Activated CD4-positive, alpha-beta T cell treated with anti-CD3 and anti-CD28 coated beads, Interleukin-2, amount 50 U/mL, for 1 hour (primary cell): ENCODE measurements around the gene FAM156B.
"Not testable (repeated sequence)": the region's sequence is repeated elsewhere in the genome, so short reads cannot be mapped to it uniquely, and the experiment has no call there.

Experiments
- DNase-seq: peaks from one replicate; pipeline ENCODE4 v3.0.0-alpha.2; 2020

FAM156B gene, protein sequence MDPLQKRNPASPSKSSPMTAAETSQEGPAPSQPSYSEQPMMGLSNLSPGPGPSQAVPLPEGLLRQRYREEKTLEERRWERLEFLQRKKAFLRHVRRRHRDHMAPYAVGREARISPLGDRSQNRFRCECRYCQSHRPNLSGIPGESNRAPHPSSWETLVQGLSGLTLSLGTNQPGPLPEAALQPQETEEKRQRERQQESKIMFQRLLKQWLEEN

DNA sequence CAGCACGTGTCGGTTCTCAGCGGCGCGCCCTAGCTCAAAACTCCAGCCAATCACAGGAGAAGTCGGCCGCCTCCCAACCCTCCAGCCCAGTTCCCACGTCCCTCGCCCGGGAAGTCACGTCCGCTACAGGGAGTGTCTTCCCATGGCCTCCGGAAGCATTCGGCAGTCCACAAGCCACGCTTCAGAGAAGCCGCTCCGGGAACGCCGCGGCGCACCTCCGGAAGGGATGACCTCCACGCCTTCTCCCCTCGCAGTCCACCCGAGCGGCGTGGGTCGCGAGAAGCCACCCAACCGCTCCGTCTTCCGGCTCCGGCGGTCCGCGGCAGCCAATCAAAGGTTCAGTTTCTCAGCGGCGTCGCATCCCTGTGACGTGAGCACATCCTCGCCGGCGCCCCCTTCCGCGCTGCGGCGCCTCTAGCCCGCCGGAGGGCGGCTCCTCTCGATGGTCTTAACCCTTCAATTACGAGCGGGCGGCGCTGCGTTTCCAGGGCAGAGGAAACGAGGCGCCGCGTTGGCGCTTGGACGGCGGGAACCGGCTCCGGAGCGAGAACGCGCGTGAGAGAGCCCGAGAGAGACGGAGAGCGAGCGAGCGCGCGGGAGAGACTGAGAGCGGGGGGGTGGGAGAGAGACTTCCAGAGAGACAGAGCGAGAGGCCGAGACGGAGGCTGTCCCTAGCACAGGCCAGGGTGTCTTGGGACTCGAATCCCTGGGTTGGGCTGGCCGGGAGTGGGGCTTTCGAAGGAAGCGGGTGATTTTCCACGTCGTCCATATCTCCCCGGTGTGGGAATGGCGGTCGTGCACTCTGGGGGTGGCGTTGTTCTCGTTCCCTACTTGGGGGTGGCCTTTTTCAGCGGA is at the start of gene FAM156B:
TSS of gene FAM156B (plus strand) at position 476 of the 855 bp plus-strand sequence. CDS start 9,896 bp downstream, outside the sequence.
- not testable (repeated sequence) for DNase-seq

DNA sequence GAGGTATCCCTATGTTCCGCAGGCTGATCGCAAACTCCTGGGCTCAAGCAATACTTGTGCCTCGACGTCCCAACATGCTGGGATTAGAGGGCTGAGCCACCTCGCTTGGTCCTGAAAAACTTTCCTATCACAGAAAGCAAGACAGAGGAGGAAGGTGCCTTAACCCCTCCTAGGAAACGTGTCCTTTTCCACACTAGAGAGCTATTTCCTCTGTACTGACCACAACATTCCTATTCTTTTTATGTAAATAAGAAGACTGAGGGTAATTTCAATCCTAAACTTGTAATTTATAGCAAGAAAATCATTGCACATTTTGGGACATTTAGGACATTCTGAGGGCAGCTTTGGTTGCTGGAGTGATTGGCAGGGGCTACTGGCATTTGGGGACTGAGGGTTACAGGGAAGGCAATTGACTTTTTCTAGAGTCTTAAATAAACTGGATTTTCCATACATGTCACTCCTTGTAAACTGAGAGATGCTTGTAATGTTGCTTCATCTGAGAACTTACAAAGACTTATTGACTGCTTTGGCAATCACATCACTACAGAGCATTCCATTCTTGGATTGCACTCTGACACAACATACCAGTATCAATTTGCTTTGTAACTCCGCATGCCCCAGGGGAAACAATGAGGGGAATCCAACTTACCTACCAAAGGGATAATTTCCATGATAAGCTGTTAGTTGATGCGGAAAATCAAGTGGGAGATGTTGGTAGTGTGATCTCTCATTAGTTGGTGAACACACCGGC is 44.8 kb upstream of the FAM156B start:
- no peak for DNase-seq

DNA sequence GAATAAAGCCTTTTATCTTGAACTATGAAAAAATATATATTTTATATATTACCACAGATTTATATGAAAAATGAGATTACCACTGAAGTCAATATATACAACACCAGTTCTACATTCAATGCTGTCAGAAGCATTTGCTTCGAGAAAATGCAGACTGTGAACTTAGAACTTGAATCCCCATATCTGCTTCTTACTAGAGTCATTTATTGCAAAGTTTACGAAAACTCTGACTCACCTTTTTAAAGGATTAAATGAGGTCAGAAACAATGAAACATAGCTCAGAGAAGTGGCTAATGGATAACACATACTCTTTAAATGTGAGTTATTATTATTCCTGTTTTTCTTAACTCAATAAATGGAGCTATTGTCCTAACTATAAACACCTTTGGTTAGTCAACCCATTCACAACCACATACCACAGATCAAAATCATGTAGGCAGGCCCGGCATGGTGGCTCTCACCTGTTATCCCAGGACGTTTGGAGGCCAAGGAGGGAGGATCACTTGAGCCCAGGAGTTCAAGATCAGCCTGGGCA is 40.1 kb upstream of the FAM156B start:
- not testable (repeated sequence) for DNase-seq

DNA sequence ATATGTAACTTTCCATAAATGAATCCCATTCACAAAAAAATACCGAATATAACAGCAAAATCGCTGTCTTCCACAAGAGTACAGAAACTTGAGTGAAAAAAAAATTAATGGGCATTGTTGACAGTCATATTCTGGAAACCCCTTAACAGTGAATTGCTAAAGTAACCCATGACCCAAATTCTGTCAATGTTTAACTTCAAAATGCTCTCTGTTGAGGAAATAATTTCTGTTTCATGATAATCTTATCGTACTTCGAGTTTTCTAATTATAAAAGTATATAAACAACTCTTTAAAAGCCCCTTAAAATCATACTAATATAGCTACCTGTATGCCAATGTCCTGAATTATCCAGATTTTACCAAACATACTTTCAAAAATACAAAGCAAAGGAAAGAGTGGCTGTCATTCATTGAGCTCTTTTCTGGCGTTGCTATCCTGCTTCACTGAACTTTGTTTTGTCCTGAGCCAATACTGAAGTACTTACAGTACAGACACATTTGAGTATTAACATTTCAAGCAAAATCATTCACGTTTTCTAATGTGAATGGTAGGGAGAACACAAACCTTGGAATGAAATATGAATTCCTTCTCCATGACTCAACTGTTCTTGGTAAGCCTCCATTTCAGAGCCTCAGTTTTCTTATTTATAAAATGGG is 31.7 kb upstream of the FAM156B start:
- no peak for DNase-seq

DNA sequence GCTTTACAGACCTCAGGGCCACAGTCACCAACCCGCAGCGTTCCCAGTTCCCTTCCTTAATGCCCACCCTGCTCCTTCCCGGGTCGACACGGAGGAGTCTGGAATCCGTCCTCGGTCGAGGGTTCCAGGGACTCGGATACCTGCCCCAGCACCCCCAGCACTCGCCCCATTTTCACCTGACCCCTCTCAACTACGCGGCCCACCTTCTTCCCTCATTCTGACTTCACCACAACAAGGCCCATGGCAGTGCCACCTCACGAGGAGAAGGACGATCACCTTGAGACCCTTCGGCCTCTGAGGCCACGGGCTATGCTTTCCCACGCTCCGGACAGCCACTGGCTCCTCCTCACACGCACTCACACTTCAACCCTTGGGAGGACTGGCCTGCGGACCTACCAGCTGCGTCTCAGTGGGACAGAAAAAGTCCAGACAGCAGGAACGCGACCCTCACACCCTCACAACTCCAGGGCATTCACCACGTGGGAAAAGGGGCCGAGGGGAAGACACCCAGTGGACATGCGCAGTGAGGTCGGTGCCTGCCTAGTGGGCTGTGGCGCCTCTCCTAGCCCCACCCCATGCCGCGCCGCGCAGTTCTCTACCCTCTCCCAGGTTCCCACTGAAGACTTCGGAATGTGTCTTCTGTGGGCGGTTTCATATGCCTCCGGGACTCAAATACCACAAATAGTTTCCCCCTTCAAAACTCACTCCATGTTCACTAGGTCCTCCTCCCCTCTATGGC is 29.4 kb upstream of the FAM156B start, which contains the start of gene XAGE3:
TSS of gene XAGE3 (minus strand) at position 474 of the 739 bp plus-strand sequence. CDS start 950 bp downstream, outside the sequence.
- DNase-seq = no peak

DNA sequence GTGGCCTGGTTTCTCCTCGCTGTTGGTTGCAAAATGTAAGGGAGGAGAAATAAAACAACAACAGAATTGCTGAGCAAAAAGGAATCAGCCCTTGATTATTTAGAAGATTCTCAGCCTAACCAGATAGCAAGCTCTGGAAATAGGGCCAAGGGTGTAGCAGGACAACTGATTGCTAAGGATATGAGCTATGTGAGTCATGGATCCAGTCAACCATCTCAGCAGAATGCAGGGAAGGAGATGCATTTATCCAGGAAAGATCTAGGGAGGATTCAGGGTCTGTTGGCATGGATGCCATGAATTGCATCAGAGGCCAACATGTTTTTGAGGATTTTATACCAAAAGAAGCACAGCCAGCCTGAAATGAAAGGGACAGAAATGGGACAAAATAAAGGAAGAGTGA is 27.1 kb upstream of the FAM156B start:
- DNase-seq = no peak

DNA sequence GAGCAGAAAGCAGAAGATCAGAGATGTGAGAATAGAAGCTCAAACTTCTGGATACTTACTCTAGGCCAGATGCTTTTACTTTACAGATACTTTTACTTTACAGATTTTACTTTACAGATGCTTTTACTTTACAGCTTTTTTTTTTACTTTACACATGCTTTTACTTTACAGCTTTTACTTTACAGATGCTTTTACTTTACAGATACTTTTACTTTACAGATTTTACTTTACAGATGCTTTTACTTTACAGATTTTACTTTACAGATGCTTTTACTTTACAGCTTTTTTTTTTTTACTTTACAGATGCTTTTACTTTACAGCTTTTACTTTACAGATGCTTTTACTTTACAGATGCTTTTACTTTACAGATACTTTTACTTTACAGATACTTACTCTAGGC is 23.3 kb upstream of the FAM156B start:
- not testable (repeated sequence) for DNase-seq

DNA sequence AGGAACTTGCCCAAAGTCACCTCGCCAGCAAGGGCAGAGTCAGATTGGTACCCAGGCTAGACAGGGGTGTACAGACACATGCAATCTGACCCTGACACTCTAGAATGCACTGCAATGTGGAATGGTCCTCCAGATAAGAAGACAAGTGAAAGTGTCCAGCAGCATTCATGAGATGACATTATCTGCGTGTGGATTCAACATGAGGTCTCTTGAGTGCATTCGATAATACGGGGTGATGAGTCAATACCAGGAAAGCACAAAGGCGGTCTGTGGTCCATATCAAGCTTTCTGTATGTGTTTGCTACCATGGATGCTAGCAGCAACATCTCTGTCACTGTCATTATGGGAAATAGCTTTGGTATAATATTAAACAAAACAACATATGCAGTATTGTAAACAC is 22.5 kb upstream of the FAM156B start:
- DNase-seq = no peak

DNA sequence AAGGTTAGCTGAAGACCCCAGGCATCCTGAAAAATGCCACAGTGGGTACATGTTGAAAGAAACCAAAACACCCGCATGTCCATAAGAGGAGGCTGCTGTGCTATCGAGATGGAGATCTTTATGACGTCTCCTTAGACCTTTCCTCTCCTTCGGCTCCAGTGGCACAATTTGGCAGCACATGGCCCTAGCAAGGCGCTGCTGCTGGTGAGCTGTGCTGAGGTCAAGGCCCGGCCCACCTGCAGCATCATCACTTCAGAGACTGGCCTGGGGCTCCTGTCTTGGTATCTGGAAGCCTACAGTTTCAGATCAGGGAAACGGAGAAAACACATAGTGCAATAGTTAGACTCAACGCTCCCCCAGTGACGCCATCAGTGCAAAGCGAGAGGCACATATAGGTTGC is 21.7 kb upstream of the FAM156B start:
- DNase-seq = not testable (repeated sequence)

DNA sequence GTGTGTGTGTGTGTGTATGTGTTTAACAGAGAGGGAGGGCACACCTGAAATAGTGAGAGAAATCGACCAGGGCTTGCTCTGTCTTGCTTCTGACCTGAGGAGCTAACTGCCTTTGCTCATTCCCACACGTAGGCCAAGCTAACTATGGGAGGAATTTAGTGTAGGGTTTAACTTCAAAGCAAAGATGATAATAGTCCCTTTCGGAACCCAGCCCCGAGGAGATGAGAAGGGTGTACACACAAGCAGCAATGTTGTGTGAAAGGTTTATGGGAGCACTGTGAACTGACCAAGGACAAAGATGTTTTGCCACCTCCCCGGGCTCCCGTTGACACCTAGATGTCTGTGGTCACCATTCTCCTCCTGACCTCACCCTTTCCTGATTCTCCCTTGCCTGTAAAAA is 20.7 kb upstream of the FAM156B start:
- DNase-seq = not testable (repeated sequence)

DNA sequence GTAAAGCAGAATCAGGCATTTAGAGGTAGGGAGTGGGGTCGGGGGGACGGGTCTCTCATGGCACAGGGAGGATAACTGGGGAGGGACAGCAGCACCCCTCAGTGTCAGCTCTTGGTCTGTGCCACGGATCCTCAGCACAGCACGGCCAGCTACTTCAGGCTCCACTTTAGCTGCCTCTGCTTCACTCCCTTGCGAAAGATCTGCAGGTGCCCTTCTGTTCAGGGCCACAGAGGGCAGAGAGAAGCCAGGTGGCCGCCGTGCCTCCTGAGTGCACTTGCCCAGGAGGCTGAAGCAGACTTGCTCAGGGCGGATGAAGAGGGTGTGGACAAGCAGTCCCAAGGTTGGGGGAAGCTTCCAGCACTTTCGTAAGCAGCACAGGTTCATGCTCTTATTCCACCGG is 9.7 kb upstream of the FAM156B start:
- not testable (repeated sequence) for DNase-seq

DNA sequence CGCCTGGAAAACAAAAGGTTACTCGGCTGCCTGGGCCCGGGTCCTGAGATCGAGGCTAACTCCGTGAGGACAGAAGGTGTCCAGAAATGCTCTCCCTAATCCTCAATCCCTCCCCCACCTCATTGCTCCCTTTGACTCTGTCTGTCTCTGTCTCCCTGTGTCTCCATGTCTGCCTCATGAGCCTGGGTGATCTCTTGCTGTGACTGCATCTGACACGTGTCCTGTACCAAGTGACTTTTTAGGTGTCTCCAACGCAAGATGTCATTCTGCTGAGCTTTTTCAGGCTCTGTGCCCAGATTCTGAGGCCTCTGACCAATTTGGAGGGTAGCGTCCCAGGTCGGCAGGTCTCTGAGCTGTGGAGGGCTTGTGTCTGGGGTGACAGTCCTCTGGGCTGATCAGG is 9.0 kb upstream of the FAM156B start:
- not testable (repeated sequence) for DNase-seq

DNA sequence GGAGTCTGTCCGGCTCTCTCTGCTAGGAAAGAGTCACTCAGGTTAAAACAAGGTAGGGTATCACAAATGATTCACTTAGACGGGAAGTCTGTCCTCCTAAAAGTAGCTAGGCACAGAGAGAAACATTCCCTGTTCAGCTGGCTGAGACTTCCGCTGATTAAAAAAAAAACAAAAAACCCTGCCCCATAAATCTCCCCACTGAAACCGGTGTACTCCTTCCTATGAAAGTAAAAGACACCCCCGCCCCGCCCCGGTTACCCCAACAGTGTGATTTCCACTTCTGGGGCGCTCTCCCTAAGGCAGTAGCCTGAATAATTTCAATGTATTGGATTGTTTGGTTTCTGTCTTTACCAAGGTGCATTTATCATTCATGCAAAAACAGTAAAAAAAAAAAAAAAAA is 692 bp upstream of the FAM156B start:
- DNase-seq = not testable (repeated sequence)

DNA sequence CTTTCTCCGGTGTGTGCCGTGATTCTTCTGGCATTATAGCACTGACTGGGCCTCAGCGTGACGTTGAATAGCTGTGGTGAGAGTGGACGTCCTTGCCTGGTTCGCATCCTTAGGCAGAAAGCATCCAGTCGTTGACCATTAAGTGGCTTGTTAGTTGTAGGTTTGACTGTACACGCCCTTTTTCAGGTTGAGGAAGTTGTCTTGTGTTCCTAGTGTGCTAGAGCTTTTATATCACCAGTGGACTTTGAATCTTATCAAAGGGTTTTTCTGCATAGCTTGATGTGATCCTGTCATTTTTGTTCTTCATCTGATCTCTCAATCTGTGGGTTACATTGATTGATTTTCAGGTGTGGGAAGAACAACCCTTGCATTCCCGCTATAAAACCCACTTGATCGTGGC is 8.4 kb downstream of the FAM156B start:
- DNase-seq = not testable (repeated sequence)

DNA sequence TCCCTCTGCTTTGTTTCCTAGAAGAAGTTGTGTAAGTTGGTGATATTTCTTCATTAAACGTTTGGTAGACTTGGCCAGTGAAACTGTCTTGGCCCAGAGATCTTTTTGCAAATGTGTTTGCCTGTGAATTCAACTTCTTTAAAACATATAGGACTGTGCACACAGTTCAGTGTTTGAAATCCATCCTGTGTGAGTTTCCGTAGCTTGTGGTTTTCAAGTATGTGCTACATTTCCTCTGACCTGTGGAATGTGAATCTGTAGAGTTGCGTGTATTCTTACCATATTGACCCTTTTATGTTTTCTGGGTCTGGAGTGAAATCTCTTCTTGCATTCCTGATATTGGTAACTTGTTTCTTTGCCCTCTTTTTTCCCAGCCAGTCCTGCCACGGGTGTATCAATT is 8.9 kb downstream of the FAM156B start:
- DNase-seq = not testable (repeated sequence)

DNA sequence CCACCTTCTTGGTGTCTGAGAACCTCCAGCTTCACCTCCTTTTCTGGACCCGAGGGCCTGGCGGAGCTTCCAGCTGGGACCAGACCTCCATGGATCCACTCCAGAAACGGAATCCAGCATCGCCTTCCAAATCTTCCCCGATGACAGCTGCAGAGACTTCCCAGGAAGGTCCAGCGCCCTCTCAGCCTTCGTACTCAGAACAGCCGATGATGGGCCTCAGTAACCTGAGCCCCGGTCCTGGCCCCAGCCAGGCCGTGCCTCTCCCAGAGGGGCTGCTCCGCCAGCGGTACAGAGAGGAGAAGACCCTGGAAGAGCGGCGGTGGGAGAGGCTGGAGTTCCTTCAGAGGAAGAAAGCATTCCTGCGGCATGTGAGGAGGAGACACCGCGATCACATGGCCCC is 10.0 kb downstream of the FAM156B start:
- DNase-seq = not testable (repeated sequence)

DNA sequence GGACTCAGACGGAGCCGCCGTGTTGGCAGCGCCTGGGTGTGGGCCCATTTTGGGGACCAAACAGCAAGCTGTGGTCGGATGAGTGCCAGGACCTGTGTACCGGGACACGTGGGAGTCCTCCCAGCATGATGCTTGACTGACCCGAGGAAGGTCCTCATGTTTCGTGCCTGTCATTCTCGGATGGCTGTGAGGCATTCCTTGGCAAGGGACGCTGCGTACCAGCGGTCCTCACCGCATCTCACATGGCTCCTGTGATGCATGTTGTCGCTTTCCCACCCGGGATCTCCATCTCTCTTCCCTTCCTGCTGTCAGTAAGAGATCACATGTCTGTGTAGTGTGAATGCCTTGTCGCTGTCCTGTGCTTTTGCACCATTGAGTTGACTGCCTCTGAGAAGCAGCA is 10.8 kb downstream of the FAM156B start:
- DNase-seq = not testable (repeated sequence)

DNA sequence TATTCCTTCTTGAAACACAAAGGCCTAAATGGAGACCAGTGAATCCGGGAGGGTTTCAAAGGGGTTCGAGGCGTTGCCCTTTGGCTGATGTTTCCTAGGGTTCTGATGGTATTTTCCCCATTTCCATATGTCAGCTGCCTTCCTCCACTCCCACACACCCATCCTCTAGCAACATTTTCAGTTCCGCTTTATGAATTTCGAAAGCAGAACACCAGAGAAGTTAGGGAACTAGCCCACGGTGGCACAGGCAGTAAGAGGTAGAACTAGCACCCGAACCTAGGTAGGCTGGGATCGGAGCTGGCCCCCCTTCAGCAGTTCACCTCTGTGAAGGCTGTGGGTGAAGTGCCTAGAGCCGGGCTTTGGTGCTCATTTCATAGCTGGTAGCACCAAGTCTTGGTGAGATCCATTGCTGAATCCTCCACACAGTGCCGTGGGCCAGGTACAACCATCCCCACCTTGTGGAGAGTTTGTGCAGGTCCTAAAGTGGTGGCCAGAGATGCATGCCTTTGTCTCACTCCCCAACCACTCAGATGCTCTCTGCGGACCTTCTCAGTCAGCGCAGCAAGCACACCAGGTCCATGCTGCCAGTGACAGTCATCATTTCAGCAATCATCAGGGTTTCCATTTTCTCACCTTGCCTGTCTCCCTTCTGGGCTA is 12.3 kb downstream of the FAM156B start:
- DNase-seq = not testable (repeated sequence)

DNA sequence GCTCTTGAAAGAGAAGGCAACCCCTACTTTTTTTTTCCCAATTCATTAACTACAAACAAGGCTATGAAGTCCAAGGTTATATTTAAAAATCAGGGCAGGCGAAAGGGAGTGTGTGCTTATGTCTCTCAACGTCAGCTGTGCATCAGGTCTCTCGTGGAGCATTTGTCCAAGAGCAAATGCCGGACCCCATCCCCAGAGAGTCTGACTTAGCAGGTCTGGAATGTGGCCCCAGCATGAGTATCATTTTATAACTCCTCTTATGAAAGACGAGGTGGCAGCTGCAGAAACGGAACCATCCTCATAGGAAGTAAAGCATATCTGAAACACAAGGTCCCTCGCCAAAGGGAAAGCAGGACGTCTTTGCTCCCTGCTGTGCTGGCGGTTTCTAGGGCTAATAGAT is 16.6 kb downstream of the FAM156B start:
- DNase-seq = not testable (repeated sequence)

DNA sequence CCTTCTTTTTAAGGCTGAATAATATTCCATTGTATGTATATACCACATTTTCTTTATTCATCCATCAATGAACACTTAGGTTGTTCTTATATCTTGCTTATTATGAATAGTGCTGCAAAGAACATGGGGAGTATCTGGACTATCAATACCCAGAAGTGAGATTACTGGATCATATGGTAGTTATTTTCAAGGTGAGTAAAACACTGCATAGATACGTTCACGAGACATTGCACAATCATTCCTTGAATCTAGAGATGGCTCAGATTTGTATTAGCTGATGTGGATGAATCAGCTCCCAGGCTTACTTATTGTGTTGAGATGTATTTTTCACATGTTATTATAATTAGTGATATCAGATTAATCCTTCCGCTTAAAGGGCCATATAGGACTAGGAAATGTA is 17.6 kb downstream of the FAM156B start:
- not testable (repeated sequence) for DNase-seq

DNA sequence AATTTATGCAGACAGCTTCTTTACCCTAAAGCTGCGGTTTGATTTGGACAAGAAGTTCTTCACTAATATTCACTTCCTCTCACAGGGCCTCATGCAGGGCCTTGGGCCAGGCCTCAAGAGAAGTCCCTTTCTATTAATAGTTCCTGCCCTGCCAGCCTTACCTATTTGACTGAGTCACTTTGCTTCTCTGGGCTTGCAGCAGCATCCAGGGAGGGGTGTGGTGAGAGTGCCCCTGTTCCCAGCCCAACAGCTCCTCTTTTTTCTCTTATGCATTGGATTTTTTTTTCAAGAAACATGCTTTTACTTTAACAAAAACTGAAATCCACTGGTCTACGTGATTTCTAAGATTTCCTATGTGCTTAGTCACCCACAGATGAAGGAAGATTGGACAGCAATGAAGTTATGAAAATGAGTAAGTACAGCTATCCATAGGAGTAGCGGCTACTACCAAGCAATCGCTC is 26.7 kb downstream of the FAM156B start:
- DNase-seq = no peak
